22Rv1 (cell line): ENCODE measurements around the gene PDCL3.

Source experiments
- CTCF ChIP-seq: fragments of 450-650 bp; IDR thresholded peaks from 2 replicates; pipeline ENCODE4 v1.5.1; 2017; ENCODE audit warnings: mild to moderate bottlenecking
- ZFX ChIP-seq: fragments of 450-650 bp; IDR thresholded peaks from 2 replicates; pipeline ENCODE4 v1.6.1; 2017; ENCODE audit warnings: antibody characterized with exemption, borderline replicate concordance

- no peak for TF ChIP-seq CTCF
- TF ChIP-seq ZFX: no peak
Measured at GRCh38 chr2:100537918-100538317, 24.9 kb upstream of the PDCL3 start.
